ENCODE results near the gene UGT1A3. TPM values are rescaled to one million over a fixed set of nuclear protein-coding genes. Genes with fewer than 3 reads are reported as not detected.

Gene UGT1A3
- total RNA-seq, 2 donors from 2014 or later, result not detected

- Histone ChIP-seq H3K4me1 (no peaks in the 10 kb centered on the region), H3K27me3 (no peaks in the 10 kb centered on the region), H3K27ac (no peak overlapping the region), H3K4me3 (no peak overlapping the region), H3K9me3 (no peaks in the 10 kb centered on the region), H3K36me3 (no peaks in the 10 kb centered on the region)
- no peak for DNase-seq (ENCODE audit: low spot score)
- no peak for TF ChIP-seq CTCF (IDR thresholded peaks at IDR 0.05)
Observed at GRCh38 chr2:233766416-233766815, 37.6 kb downstream of the UGT1A3 start.

GRCh38 chr2:233768076-233768475 lies 39.2 kb downstream of the UGT1A3 start:
- TF ChIP-seq CTCF (IDR thresholded peaks at IDR 0.05), result no peak
- Histone ChIP-seq H3K4me1 (no peaks in the 10 kb centered on the region), H3K27ac (no peak overlapping the region), H3K27me3 (no peaks in the 10 kb centered on the region), H3K4me3 (no peak overlapping the region), H3K9me3 (no peaks in the 10 kb centered on the region), H3K36me3 (no peaks in the 10 kb centered on the region)
- no peak for DNase-seq (ENCODE audit: low spot score)

GRCh38 chr2:233769260-233769659 lies 40.4 kb downstream of the UGT1A3 start:
- H3K4me1 ChIP-seq, result no peaks in the 10 kb centered on the region
- no peak for DNase-seq (ENCODE audit: low spot score)
- no peak for TF ChIP-seq CTCF (IDR thresholded peaks at IDR 0.05)
- no peaks in the 10 kb centered on the region for H3K9me3 ChIP-seq
- H3K36me3 ChIP-seq, result no peaks in the 10 kb centered on the region
- no peaks in the 10 kb centered on the region for H3K27me3 ChIP-seq
- H3K4me3 ChIP-seq, result no peak overlapping the region
- H3K27ac ChIP-seq, result no peak overlapping the region

- no peak for TF ChIP-seq CTCF (IDR thresholded peaks at IDR 0.05)
- DNase-seq (ENCODE audit: low spot score), result no peak
Observed at GRCh38 chr2:233772153-233772552, 43.3 kb downstream of the UGT1A3 start.

GRCh38 chr2:233772583-233772982 lies 43.7 kb downstream of the UGT1A3 start:
- H3K27me3 ChIP-seq, result no peaks in the 10 kb centered on the region
- no peaks in the 10 kb centered on the region for H3K36me3 ChIP-seq
- H3K9me3 ChIP-seq, result peaks cover 0 to 10% of the 10 kb centered on the region in 2 donors
- DNase-seq (ENCODE audit: low spot score), result no peak
- no peak overlapping the region for H3K4me3 ChIP-seq
- H3K4me1 ChIP-seq, result no peaks in the 10 kb centered on the region
- H3K27ac ChIP-seq, result no peak overlapping the region
- TF ChIP-seq CTCF (IDR thresholded peaks at IDR 0.05), result no peak

More at GRCh38 chr2:233772153-233772552, 43.3 kb downstream of the UGT1A3 start:
- Histone ChIP-seq H3K36me3 (no peaks in the 10 kb centered on the region), H3K9me3 (peaks cover 0 to 8% of the 10 kb centered on the region in 2 donors), H3K4me1 (no peaks in the 10 kb centered on the region), H3K27me3 (no peaks in the 10 kb centered on the region), H3K4me3 (no peak overlapping the region), H3K27ac (no peak overlapping the region)

GRCh38 chr2:233773854-233774253 lies 45.0 kb downstream of the UGT1A3 start:
- Histone ChIP-seq H3K9me3 (peaks cover 0 to 10% of the 10 kb centered on the region in 2 donors), H3K4me3 (no peak overlapping the region), H3K27ac (no peak overlapping the region), H3K36me3 (no peaks in the 10 kb centered on the region), H3K4me1 (no peaks in the 10 kb centered on the region), H3K27me3 (no peaks in the 10 kb centered on the region)
- no peak for TF ChIP-seq CTCF (IDR thresholded peaks at IDR 0.05)
- no peak for DNase-seq (ENCODE audit: low spot score)

Data from right atrium auricular region (tissue), 2 donors.